Measurements from ENCODE around the gene KCNF1.

DNA sequence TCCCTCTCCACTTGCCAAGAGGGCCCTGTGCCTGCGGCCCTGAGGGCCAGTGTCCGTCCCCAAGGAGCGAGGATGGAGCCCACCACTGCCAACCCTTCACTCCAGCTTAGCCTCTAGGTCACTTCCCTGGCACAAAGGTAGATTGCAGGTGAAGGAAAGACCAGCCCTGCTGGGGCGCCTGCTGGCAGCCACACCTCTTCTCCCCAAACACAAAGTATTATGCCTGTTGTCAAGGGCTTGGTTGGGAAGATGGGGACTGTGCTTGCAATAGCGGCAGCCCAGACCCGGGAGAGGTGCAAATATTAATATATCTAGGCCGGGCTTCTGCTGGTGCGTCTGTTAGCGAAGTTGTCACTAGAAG is 7.7 kb downstream of the KCNF1 start:
- TF ChIP-seq, protein P1, sequence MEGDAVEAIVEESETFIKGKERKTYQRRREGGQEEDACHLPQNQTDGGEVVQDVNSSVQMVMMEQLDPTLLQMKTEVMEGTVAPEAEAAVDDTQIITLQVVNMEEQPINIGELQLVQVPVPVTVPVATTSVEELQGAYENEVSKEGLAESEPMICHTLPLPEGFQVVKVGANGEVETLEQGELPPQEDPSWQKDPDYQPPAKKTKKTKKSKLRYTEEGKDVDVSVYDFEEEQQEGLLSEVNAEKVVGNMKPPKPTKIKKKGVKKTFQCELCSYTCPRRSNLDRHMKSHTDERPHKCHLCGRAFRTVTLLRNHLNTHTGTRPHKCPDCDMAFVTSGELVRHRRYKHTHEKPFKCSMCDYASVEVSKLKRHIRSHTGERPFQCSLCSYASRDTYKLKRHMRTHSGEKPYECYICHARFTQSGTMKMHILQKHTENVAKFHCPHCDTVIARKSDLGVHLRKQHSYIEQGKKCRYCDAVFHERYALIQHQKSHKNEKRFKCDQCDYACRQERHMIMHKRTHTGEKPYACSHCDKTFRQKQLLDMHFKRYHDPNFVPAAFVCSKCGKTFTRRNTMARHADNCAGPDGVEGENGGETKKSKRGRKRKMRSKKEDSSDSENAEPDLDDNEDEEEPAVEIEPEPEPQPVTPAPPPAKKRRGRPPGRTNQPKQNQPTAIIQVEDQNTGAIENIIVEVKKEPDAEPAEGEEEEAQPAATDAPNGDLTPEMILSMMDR (IDR thresholded peaks at IDR 0.05) = no peak
- TF ChIP-seq POLR2A (IDR thresholded peaks at IDR 0.05) = no peak

Measured in esophagus squamous epithelium (tissue), 4 donors.